Adipose tissue (tissue), 3 donors: ENCODE measurements around the gene DEK. TPM values are rescaled to one million over a fixed set of nuclear protein-coding genes. Genes with fewer than 3 reads are reported as not detected.
"Not testable (repeated sequence)": the region's sequence is repeated elsewhere in the genome, so short reads cannot be mapped to it uniquely, and the experiment has no call there.

Source experiments
- H3K27ac ChIP-seq: one replicate; pipeline ENCODE4 v1.5.1; 2013; ENCODE audit warnings: low read depth, low read length
- WGBS, 3 donors: extraction: QIAGEN DNeasy Blood & Tissue Kit; methylation state at CpG; one replicate each; pipeline ENCODE4 v1.1.7; 2013; 5-methylcytosine and 5-hydroxymethylcytosine counted together
- polyA plus RNA-seq, 3 donors: library from polyadenylated mRNA; stranded (reverse); fragments of 200-250 nt; gene quantifications; one replicate each; pipeline ENCODE4 v1.2.3, GENCODE V29; 2013
- donor health status: healthy with polysubstance abuse.
- donor health status: Bipolar disorder and iron deficiency.
- donor health status: healthy.

Gene DEK
- 10 to 100 TPM; 16.1 to 53.3 (median 31.0) TPM for polyA plus RNA-seq

GRCh38 chr6:18264219-18264922 lies at the start of gene DEK:
Gene DEK (minus strand): TSS chr6:18264530. CDS start chr6:18263987, 543 bp downstream.
- H3K27ac ChIP-seq: peak within 1 kb of the TSS; percentile 51
- 0 to 2% (median 1%) methylated on average over 47 to 110 of the region's 113 CpGs for WGBS, 3 donors

- H3K27ac ChIP-seq: no peak overlapping the region
Measured at GRCh38 chr6:18312368-18312767, 48.0 kb upstream of the DEK start.

DNA sequence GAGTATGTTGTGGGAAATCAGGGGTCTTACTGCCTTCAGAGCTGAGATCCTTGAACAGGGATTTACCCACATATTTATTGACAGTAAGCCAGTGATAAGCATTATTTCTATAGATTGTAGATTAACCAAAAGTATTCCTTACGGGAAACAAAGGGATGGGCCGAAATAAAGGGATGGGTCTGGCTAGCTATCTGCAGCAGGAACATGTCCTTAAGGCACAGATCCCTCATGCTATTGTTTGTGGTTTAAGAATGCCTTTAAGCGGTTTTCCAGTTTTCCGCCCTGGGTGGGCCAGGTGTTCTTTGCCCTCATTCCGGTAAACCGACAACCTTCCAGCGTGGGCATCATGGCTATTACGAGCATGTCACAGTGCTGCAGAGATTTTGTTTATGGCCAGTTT lies 45.7 kb upstream of the DEK start:
- H3K27ac ChIP-seq: not testable (repeated sequence)
- 72 to 95% (median 85%) methylated on average over 8 of the region's 8 CpGs for whole genome bisulfite sequencing, 3 donors

DNA sequence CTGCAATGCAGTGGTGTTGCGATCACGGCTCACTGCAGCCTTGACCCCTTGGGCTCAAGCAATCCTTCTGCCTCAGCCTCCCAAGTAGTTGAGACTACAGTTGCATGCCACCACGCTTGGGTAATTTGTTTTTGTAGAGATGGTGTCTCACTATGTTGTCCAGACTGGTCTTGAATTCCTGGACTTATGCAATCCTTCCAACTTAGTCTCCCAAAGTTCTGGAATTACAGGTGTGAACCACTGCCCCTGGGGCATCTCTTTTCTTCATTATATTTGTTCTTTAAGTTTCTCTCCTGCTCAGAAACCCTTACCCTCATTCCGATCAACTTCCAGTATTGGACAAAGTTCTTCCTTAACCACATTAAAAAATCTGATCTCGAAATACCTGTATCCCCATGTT lies 44.7 kb upstream of the DEK start:
- 91 to 95% (median 93%) methylated on average over 5 of the region's 5 CpGs for WGBS, 3 donors
- no peak overlapping the region for H3K27ac ChIP-seq

- H3K27ac ChIP-seq: no peak overlapping the region
- WGBS, 3 donors: 68 to 85% (median 75%) methylated on average over 4 of the region's 4 CpGs
Measured at GRCh38 chr6:18308070-18308735, 43.9 kb upstream of the DEK start.

- 89 to 96% (median 95%) methylated on average over 2 of the region's 2 CpGs for WGBS, 3 donors
- H3K27ac ChIP-seq: no peak overlapping the region
Measured at GRCh38 chr6:18306977-18307376, 42.6 kb upstream of the DEK start.

GRCh38 chr6:18302561-18303439 lies 38.5 kb upstream of the DEK start:
- WGBS, 3 donors: 78 to 88% (median 81%) methylated on average over 8 of the region's 8 CpGs
- H3K27ac ChIP-seq: no peak overlapping the region

DNA sequence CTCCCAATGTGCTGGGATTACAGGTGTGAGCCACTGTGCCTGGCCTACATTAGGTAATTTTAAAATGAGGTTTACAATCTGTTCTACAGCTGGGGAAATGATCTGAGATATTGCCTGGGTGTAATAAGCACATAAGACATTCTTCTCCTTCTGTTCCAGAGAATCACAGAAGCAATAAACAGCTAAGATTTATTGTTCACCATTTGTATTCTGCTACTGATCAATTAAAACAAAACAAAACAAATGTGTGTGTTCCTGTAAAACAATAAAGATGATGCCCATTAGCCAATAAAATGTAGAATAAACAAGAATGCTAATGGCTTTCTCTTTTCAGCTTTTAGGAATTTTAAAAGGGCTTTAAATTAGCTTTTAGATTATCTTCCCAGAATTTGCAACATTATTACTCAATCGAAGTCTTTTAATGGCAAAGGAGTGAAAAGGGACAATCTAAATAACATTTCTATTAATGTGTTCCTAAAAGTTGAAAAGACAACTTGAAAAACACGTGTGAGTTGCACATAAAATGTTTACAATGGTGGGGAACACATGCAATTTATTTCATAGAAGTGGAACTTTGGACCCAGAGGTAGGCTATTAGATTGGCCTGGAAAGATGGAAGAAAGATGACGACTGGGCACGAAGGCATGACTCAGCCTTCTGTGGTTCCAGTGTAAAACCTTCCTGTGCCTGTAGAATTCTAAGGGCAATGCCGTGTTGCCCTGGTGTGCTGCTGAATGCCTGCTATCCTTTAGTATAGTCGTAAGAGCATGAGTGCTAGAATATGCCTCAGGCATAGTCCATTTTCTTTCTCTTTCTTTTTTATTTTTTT lies 29.0 kb upstream of the DEK start:
- H3K27ac ChIP-seq: no peak overlapping the region
- WGBS, 3 donors: 51 to 65% (median 59%) methylated on average over 6 of the region's 6 CpGs

DNA sequence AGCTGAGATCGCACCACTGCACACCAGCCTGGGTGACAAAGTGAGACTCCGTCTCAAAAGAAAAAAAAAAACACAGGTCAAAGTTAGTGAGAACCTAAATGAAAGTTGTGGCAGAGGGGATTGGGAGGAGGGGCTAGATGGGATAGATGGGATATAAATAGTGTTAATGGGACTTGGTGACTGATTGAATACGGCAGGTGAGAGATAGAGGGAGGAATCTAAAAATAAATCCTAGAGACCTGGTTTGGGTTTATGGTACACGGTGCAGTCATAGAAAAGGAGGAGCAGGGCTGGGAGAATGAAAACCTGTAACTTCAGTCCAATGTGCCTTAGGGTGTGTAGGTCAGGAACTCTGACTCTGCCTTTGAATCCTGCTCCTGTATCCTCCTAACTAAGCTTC lies 25.0 kb upstream of the DEK start:
- H3K27ac ChIP-seq: no peak overlapping the region
- 68 to 87% (median 76%) methylated on average over 4 of the region's 4 CpGs for WGBS, 3 donors

- H3K27ac ChIP-seq: no peak overlapping the region
- WGBS, 3 donors: 77 to 84% (median 80%) methylated on average over 2 of the region's 2 CpGs
Measured at GRCh38 chr6:18284261-18284660, 19.9 kb upstream of the DEK start.

DNA sequence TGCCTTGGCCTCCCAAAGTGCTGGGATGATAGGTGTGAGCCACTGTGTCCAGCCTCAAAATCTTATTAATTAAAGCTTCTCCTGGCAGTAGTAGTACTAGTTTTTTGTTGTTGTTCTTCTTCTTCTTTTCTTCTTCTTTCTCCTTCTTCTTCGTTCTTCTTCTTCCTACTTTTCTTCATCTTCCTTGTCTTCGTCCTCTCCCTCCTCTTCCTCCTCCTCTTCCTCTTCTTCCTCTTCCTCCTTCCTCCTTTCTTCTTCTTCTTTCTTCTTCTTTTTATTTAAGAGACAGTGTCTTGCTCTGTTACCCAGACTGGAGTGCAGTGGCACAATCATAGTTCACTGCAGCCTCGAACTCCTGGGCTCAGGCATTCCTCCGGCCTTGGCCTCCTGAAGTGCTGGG lies 17.2 kb upstream of the DEK start:
- WGBS, 3 donors: 72 to 80% (median 75%) methylated on average over 3 to 4 of the region's 4 CpGs
- H3K27ac ChIP-seq: no peak overlapping the region

DNA sequence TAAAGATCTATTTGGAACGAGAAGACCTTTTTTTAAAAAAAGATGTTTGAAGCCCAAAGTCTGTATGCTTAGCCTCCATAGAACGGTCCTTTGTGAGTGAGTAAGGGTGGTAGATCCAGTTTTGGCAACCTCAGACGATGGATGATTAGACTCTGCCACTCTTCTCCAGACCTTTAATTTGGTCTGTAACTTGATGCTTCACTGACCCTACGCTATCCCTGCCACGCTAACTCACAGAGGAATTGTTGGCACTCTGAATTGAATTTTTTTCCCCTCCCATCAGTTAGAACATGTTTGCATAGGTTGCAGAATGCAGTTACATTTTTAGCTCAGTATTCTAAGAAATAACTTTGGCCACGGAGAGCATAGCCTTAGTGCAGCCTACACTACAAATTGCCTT lies 15.8 kb upstream of the DEK start:
- no peak overlapping the region for H3K27ac ChIP-seq
- 35 to 56% (median 53%) methylated on average over 6 of the region's 6 CpGs for WGBS, 3 donors

GRCh38 chr6:18279422-18279821 lies 15.1 kb upstream of the DEK start:
- no peak overlapping the region for H3K27ac ChIP-seq
- WGBS, 3 donors: 82 to 91% (median 85%) methylated on average over 3 of the region's 3 CpGs

- no peak overlapping the region for H3K27ac ChIP-seq
- WGBS, 3 donors: 1 to 3% (median 2%) methylated on average over 54 to 67 of the region's 67 CpGs
Measured at GRCh38 chr6:18277237-18278006, 13.1 kb upstream of the DEK start.

DNA sequence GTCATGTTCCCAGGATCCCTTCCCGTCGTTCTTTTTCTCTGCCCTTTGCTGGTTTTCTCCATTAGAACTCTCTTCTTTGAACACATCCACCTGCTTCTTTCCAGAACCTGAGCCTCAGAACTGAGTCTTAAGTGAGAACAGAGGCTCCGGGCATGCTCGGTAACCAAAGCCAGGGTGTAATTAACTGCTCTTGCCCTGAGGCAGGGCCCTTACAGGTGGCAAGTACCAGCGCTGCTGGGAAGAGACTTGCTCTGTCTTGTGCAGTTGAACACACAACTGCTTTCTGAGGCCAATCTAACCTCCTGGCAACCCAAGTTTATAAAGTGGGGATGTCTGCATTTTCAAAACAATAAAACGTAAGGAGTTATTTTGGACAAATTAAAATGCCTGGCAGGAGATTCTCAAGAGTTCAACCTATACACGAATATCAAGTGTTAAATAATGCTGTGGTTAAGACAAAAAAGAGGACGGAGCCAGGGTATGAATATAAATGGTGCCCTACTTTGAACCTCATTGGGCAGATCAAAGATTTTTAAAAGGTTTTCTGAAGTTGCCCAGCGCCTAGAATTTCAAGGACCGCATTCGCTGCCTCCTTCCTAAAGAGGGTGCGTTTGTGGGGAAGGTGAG lies 12.4 kb upstream of the DEK start:
- whole genome bisulfite sequencing, 3 donors: 24 to 27% (median 26%) methylated on average over 12 of the region's 12 CpGs
- H3K27ac ChIP-seq: no peak overlapping the region

- 81 to 94% (median 91%) methylated on average over 4 of the region's 4 CpGs for WGBS, 3 donors
- H3K27ac ChIP-seq: no peak overlapping the region
Measured at GRCh38 chr6:18270216-18270615, 5.9 kb upstream of the DEK start.

GRCh38 chr6:18269717-18270116 lies 5.4 kb upstream of the DEK start:
- no peak overlapping the region for H3K27ac ChIP-seq
- 16 to 67% (median 67%) methylated on average over 10 of the region's 10 CpGs for WGBS, 3 donors
